GM10266 (cell line): ENCODE measurements around the gene CCDC141.

Experiments
- DNase-seq: peaks from one replicate; pipeline ENCODE4 v3.0.0; 2012; ENCODE audit errors: extremely low spot score
- TF ChIP-seq, protein P1 (sequence below): IDR thresholded peaks from 2 replicates; pipeline ENCODE4 v1.5.1; 2012; ENCODE audit warnings: mild to moderate bottlenecking, low read depth; ENCODE audit not compliant: control insufficient read depth, insufficient read depth; ENCODE audit errors: missing control alignments

Gene CCDC141

DNA sequence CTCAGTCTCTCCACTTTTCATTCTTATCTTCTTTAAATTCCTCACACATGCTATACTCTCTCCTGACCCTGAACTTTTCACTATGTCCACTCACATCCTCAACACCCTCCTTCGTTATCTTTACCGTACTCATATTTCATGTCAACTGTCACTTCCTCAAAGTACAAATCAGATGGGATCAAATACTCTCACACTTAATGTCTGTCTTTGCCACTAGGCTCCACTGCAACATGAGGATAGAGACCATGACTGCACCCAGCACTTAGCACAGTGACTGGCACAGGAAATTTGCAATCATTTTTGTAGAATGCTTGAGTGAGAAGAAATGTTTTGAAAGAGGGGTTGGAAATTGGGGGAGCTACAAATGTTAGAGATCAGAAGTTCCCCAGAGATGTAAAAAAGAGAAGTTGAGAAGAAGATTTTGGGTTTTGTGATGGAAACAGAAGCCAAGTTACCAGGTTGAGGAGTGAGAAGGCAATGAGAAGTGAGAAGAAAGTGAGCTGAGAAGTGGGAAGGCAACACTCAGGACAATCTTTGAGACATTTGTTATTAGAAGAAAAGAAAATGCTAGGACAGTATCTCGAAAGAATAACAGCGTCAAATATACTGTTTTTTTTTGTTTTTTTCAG, 87.0 kb downstream of the CCDC141 start:
- TF ChIP-seq, protein P1, sequence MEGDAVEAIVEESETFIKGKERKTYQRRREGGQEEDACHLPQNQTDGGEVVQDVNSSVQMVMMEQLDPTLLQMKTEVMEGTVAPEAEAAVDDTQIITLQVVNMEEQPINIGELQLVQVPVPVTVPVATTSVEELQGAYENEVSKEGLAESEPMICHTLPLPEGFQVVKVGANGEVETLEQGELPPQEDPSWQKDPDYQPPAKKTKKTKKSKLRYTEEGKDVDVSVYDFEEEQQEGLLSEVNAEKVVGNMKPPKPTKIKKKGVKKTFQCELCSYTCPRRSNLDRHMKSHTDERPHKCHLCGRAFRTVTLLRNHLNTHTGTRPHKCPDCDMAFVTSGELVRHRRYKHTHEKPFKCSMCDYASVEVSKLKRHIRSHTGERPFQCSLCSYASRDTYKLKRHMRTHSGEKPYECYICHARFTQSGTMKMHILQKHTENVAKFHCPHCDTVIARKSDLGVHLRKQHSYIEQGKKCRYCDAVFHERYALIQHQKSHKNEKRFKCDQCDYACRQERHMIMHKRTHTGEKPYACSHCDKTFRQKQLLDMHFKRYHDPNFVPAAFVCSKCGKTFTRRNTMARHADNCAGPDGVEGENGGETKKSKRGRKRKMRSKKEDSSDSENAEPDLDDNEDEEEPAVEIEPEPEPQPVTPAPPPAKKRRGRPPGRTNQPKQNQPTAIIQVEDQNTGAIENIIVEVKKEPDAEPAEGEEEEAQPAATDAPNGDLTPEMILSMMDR = no peak
- no peak for DNase-seq

GRCh38 chr2:178962152-178962551, 87.8 kb downstream of the CCDC141 start:
- DNase-seq = no peak
- TF ChIP-seq, protein P1 = no peak

- no peak for DNase-seq
- TF ChIP-seq, protein P1 = no peak
These were observed 95.9 kb downstream of the CCDC141 start for GRCh38 chr2:178954049-178954448.

DNA sequence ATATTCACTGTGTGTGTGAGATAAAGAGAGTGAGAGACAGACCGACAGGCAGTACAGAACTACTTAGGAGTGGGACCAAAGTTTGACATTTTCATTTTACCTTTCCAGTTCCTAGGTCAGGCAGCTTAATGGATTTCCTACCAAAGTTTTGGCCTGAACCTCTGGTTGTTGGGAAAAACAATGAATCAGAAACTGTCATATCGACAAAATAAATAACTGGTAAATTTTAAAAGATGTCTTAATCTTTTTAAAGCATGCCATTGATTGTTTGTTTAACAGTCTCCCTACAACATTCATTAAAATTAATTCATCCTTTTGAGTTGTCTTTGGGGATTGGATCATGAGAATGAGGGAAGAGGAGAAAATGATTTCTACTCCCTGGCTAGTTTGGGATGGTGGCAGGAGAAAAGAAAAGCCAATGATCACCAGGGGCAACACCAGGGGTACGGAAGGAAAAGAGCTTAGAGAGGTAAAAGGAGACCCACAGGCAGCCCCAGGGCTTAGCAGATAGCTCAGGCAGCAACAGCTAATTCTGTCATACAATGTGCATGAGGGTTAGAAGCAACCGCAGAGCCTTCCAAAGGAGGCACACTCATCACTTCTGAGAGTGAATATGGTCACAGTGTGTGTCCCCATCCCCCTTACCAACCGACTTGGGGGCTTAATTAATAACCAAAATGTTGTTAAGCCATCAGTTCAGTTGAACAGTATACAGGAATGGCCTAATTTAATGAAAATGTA, 98.5 kb downstream of the CCDC141 start:
- TF ChIP-seq, protein P1 = no peak
- DNase-seq = no peak

DNA sequence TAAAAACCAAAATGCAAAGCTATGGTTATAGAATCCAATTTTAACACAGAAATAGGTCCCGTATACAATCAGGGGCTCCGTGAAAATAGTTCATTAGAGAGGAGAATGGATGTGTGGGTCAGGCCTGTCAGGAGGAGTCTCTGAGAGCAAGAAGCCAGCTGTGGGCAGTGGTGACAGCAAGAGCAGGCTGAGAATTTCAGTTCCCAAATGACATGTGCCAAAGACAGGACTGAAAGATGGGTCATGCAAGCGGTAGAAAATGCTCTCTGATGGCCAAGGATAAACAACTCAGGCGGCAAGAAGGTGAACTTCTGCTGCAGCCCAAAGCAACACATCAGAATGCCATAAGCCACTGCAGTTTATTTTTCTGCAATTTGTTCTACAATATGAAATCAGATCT, 100.4 kb downstream of the CCDC141 start:
- TF ChIP-seq, protein P1 = no peak
- peak; percentile 17 for DNase-seq

DNA sequence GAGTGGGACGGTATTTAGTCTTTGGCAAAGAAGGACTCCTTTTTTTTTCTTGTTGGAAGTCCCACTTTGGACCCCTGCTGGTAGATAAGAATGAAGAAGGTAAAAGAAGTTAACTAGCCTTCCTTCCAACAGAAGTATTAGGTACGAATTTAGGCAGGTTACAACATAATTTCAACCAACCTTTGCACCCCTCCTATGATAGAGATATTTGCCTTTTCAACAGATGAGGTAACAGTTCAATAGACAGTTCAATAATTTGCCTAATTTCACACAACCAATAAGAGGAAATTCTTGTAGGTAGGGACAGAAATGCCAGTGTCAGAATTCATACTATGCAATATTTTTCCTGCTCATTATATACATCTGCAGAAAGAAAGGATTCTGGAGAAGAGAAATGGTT, 100.8 kb downstream of the CCDC141 start:
- DNase-seq = no peak
- TF ChIP-seq, protein P1 = no peak

- TF ChIP-seq, protein P1 = no peak
- no peak for DNase-seq
These were observed 102.9 kb downstream of the CCDC141 start for GRCh38 chr2:178947006-178947405.
